ENCODE results near the gene CORO1A.

- TF ChIP-seq POLR2AphosphoS5 (IDR thresholded peaks at IDR 0.05; ENCODE audit: low read depth, low read length) (no peak), POLR2A (IDR thresholded peaks at IDR 0.05; ENCODE audit: low read depth, low read length) (no peak), TAF1 (IDR thresholded peaks at IDR 0.05; ENCODE audit: borderline replicate concordance, low read depth, low read length) (no peak)
Observed at GRCh38 chr16:30149250-30149930, 34.0 kb upstream of the CORO1A start.
